Immature natural killer cell (primary cell): ENCODE data around the gene KLHDC10. TPM values are rescaled to one million over a fixed set of nuclear protein-coding genes. Genes with fewer than 3 reads are reported as not detected.
"Not testable (repeated sequence)": the region's sequence is repeated elsewhere in the genome, so short reads cannot be mapped to it uniquely, and the experiment has no call there.

Experiments
- DNase-seq, 3 donors: peaks; one replicate each; pipeline ENCODE4 v3.0.0; 2022; ENCODE audit warnings: mixed read lengths in 1 of 3
- H3K27ac Mint-ChIP-seq, 6 donors: one replicate each; pipeline ENCODE4 v1.8.0; 2020; ENCODE audit warnings: mixed read lengths in 6 of 6, mild to moderate bottlenecking in 5 of 6, inconsistent platforms in 4 of 6, moderate library complexity in 3 of 6
- H3K27me3 Mint-ChIP-seq, 3 donors: one replicate each; pipeline ENCODE4 v1.8.0; 2020 to 2021; ENCODE audit warnings: low read depth in 3 of 3, mild to moderate bottlenecking in 3 of 3, mixed read lengths in 3 of 3, moderate library complexity in 3 of 3, inconsistent platforms in 1 of 3
- H3K36me3 Mint-ChIP-seq, 3 donors: one replicate each; pipeline ENCODE4 v1.8.0; 2020; ENCODE audit warnings: mixed read lengths in 3 of 3, inconsistent platforms in 2 of 3, mild to moderate bottlenecking in 2 of 3
- H3K4me1 Mint-ChIP-seq, 2 donors: one replicate each; pipeline ENCODE4 v1.8.0; 2020; ENCODE audit warnings: inconsistent platforms in 2 of 2, mild to moderate bottlenecking in 2 of 2, mixed read lengths in 2 of 2, moderate library complexity in 1 of 2
- H3K4me3 Mint-ChIP-seq, 5 donors: one replicate each; pipeline ENCODE4 v1.8.0; 2020; ENCODE audit warnings: mild to moderate bottlenecking in 5 of 5, mixed read lengths in 5 of 5, inconsistent platforms in 3 of 5, moderate library complexity in 3 of 5
- H3K9me3 Mint-ChIP-seq, 6 donors: one replicate each; pipeline ENCODE4 v1.8.0; 2020; ENCODE audit warnings: mild to moderate bottlenecking in 6 of 6, mixed read lengths in 6 of 6, inconsistent platforms in 4 of 6, moderate library complexity in 3 of 6
- polyA plus RNA-seq, 3 donors: library from polyadenylated mRNA; unstranded; fragments of 300-500 nt; fragmentation: Illumina TruSeq; gene quantifications; one replicate each; pipeline ENCODE4 v1.2.3, GENCODE V29; 2021

The KLHDC10 gene
- polyA plus RNA-seq, 3 donors from 2014 or later = 0.99 to 2.7 (median 1.7) TPM

GRCh38 chr7:130114374-130114773 is 44.0 kb downstream of the KLHDC10 start:
- Mint-ChIP-seq H3K27me3 (no peaks in the 10 kb centered on the region), H3K36me3 (peaks cover 3 to 7% (median 7%) of the 10 kb centered on the region in 3 donors), H3K9me3 (no peaks in the 10 kb centered on the region), H3K27ac (peak overlapping the region in 2 of 6 donors; percentile 19), H3K4me3 (no peak overlapping the region), H3K4me1 (no peaks in the 10 kb centered on the region)
- no peak for DNase-seq

- peak overlapping the region in 2 of 6 donors; percentile 19 for H3K27ac Mint-ChIP-seq
- H3K4me1 Mint-ChIP-seq = no peaks in the 10 kb centered on the region
- peaks cover 3 to 9% (median 7%) of the 10 kb centered on the region in 3 donors for H3K36me3 Mint-ChIP-seq
- DNase-seq = no peak
- H3K9me3 Mint-ChIP-seq = no peaks in the 10 kb centered on the region
- no peaks in the 10 kb centered on the region for H3K27me3 Mint-ChIP-seq
- H3K4me3 Mint-ChIP-seq = no peak overlapping the region
These were observed 44.4 kb downstream of the KLHDC10 start for GRCh38 chr7:130114776-130115175.

- no peaks in the 10 kb centered on the region for H3K4me1 Mint-ChIP-seq
- peaks cover 22 to 30% (median 30%) of the 10 kb centered on the region in 3 donors for H3K36me3 Mint-ChIP-seq
- DNase-seq = no peak
- no peaks in the 10 kb centered on the region for H3K9me3 Mint-ChIP-seq
- H3K27ac Mint-ChIP-seq = no peak overlapping the region
- H3K27me3 Mint-ChIP-seq = no peaks in the 10 kb centered on the region
- H3K4me3 Mint-ChIP-seq = no peak overlapping the region
These were observed 48.0 kb downstream of the KLHDC10 start for GRCh38 chr7:130118294-130118693.

GRCh38 chr7:130118801-130119200 is 48.5 kb downstream of the KLHDC10 start:
- H3K27ac Mint-ChIP-seq = no peak overlapping the region
- no peak overlapping the region for H3K4me3 Mint-ChIP-seq
- no peaks in the 10 kb centered on the region for H3K27me3 Mint-ChIP-seq
- no peaks in the 10 kb centered on the region for H3K4me1 Mint-ChIP-seq
- no peak for DNase-seq
- peaks cover 27 to 35% (median 35%) of the 10 kb centered on the region in 3 donors for H3K36me3 Mint-ChIP-seq
- no peaks in the 10 kb centered on the region for H3K9me3 Mint-ChIP-seq

- H3K36me3 Mint-ChIP-seq = peaks cover 38 to 58% (median 39%) of the 10 kb centered on the region in 3 donors
- no peaks in the 10 kb centered on the region for H3K4me1 Mint-ChIP-seq
- no peak for DNase-seq
- no peaks in the 10 kb centered on the region for H3K27me3 Mint-ChIP-seq
- H3K27ac Mint-ChIP-seq = no peak overlapping the region
- H3K9me3 Mint-ChIP-seq = no peaks in the 10 kb centered on the region
- no peak overlapping the region for H3K4me3 Mint-ChIP-seq
These were observed 53.2 kb downstream of the KLHDC10 start for GRCh38 chr7:130123501-130123900.

GRCh38 chr7:130124711-130125110 is 54.4 kb downstream of the KLHDC10 start:
- DNase-seq = no peak
- Mint-ChIP-seq H3K9me3 (no peaks in the 10 kb centered on the region), H3K4me3 (no peak overlapping the region), H3K36me3 (peaks cover 44 to 64% (median 48%) of the 10 kb centered on the region in 3 donors), H3K27me3 (no peaks in the 10 kb centered on the region), H3K4me1 (no peaks in the 10 kb centered on the region), H3K27ac (no peak overlapping the region)

GRCh38 chr7:130126840-130127239 is 56.5 kb downstream of the KLHDC10 start:
- H3K4me3 Mint-ChIP-seq, H3K9me3 Mint-ChIP-seq, H3K27ac Mint-ChIP-seq, DNase-seq, H3K27me3 Mint-ChIP-seq, H3K4me1 Mint-ChIP-seq: not testable (repeated sequence)
- peaks cover 47 to 68% (median 58%) of the 10 kb centered on the region in 3 donors for H3K36me3 Mint-ChIP-seq

- no peak for DNase-seq
- H3K27ac Mint-ChIP-seq = no peak overlapping the region
- H3K9me3 Mint-ChIP-seq = no peaks in the 10 kb centered on the region
- no peaks in the 10 kb centered on the region for H3K4me1 Mint-ChIP-seq
- H3K36me3 Mint-ChIP-seq = peaks cover 41 to 71% (median 55%) of the 10 kb centered on the region in 3 donors
- peaks cover 0 to 3% (median 0%) of the 10 kb centered on the region in 3 donors for H3K27me3 Mint-ChIP-seq
- no peak overlapping the region for H3K4me3 Mint-ChIP-seq
These were observed 57.1 kb downstream of the KLHDC10 start for GRCh38 chr7:130127404-130127803.

- H3K36me3 Mint-ChIP-seq = peaks cover 37 to 66% (median 50%) of the 10 kb centered on the region in 3 donors
These were observed 57.5 kb downstream of the KLHDC10 start for GRCh38 chr7:130127821-130128317.

GRCh38 chr7:130129011-130129411 is 58.7 kb downstream of the KLHDC10 start:
- peaks cover 0 to 3% (median 0%) of the 10 kb centered on the region in 3 donors for H3K27me3 Mint-ChIP-seq
- H3K36me3 Mint-ChIP-seq = peaks cover 37 to 68% (median 48%) of the 10 kb centered on the region in 3 donors
- H3K4me3 Mint-ChIP-seq = no peak overlapping the region
- H3K27ac Mint-ChIP-seq = no peak overlapping the region
- no peak for DNase-seq
- H3K9me3 Mint-ChIP-seq = no peaks in the 10 kb centered on the region
- no peaks in the 10 kb centered on the region for H3K4me1 Mint-ChIP-seq

More at GRCh38 chr7:130127821-130128317, 57.5 kb downstream of the KLHDC10 start:
- DNase-seq = no peak
- peaks cover 0 to 3% (median 0%) of the 10 kb centered on the region in 3 donors for H3K27me3 Mint-ChIP-seq
- no peaks in the 10 kb centered on the region for H3K9me3 Mint-ChIP-seq
- no peak overlapping the region for H3K4me3 Mint-ChIP-seq
- peak overlapping the region in 1 of 6 donors; percentile 6 for H3K27ac Mint-ChIP-seq
- H3K4me1 Mint-ChIP-seq = no peaks in the 10 kb centered on the region

GRCh38 chr7:130131191-130131834 is 61.0 kb downstream of the KLHDC10 start:
- H3K27ac Mint-ChIP-seq = peak overlapping the region in 1 of 6 donors; percentile 28
- DNase-seq = no peak
- H3K4me1 Mint-ChIP-seq = peaks cover 7 to 11% of the 10 kb centered on the region in 2 donors
- peaks cover 45 to 74% (median 58%) of the 10 kb centered on the region in 3 donors for H3K36me3 Mint-ChIP-seq
- no peaks in the 10 kb centered on the region for H3K9me3 Mint-ChIP-seq
- H3K27me3 Mint-ChIP-seq = peaks cover 0 to 3% (median 0%) of the 10 kb centered on the region in 3 donors
- no peak overlapping the region for H3K4me3 Mint-ChIP-seq

- DNase-seq = no peak
- Mint-ChIP-seq H3K27me3 (peaks cover 0 to 3% (median 0%) of the 10 kb centered on the region in 3 donors), H3K4me3 (no peak overlapping the region), H3K36me3 (peaks cover 47 to 68% (median 53%) of the 10 kb centered on the region in 3 donors), H3K4me1 (peaks cover 12 to 20% of the 10 kb centered on the region in 2 donors), H3K27ac (peak overlapping the region in 1 of 6 donors; percentile 28), H3K9me3 (no peaks in the 10 kb centered on the region)
These were observed 61.9 kb downstream of the KLHDC10 start for GRCh38 chr7:130131964-130132875.

GRCh38 chr7:130133029-130133782 is 62.9 kb downstream of the KLHDC10 start:
- no peak for DNase-seq
- peaks cover 0 to 3% (median 0%) of the 10 kb centered on the region in 3 donors for H3K27me3 Mint-ChIP-seq
- H3K9me3 Mint-ChIP-seq = no peaks in the 10 kb centered on the region

More at GRCh38 chr7:130133029-130133782, 62.9 kb downstream of the KLHDC10 start:
- Mint-ChIP-seq H3K4me1 (peaks cover 12 to 21% of the 10 kb centered on the region in 2 donors), H3K4me3 (no peak overlapping the region), H3K27ac (no peak overlapping the region), H3K36me3 (peaks cover 49 to 65% (median 54%) of the 10 kb centered on the region in 3 donors)
